ENCODE data around the gene PDE8B. TPM values are rescaled to one million over a fixed set of nuclear protein-coding genes. Genes with fewer than 3 reads are reported as not detected.

Gene PDE8B
- total RNA-seq, 4 donors from 2014 or later: 0.16 to 1.3 (median 0.71) TPM; not detected in 1

DNA sequence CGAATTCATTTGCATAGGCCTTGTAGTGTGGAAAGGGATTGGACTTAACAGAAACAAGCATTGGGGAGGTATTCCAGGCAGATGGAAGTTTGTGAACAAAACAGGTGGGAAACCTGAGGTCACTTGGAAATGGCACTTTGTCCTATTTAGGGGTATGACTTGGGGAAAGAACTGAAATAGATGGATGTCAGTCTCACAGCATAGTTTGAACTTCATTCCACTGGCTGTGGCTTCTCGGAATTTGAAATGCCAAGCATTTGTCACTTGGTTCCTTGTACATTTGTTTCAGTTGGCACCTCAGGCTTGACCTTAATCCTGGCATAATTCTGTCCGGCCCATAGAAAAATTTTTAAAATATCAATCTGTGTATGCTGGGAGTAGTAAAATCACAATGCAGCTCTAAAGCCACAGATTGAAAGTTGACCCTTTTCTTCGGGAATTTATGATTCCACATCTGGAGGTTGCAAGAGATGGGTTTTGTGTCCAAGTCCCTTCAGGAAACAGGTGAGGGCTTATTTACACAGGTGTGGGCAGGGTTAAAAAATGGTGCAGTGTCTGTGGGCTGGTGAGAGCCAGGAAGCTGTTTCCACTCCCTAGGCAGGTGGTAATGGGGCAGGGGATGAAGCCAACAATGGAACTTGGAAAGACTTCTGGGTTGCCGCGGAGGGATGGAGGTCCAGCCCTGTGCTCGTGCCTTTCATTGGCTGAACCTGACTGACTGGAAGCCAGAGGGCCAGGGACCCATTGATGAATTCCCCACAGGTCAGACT lies 39.2 kb upstream of the PDE8B start:
- H3K9me3 ChIP-seq: no peaks in the 10 kb centered on the region
- no peak for ATAC-seq
- TF ChIP-seq POLR2A (IDR thresholded peaks at IDR 0.05): no peak
- no peak for TF ChIP-seq CTCF (IDR thresholded peaks at IDR 0.05 in 4 of 5, conservative IDR thresholded peaks at IDR 0.05 in 1 of 5)
- H3K4me1 ChIP-seq: peaks cover 16 to 22% of the 10 kb centered on the region in 2 donors
- H3K36me3 ChIP-seq: no peaks in the 10 kb centered on the region
- no peak overlapping the region for H3K4me3 ChIP-seq
- no peak overlapping the region for H3K27ac ChIP-seq
- intact Hi-C loops (cut with DNase I; ENCODE audit: low total_unique reads): no loop called here
- no peak for DNase-seq
- in situ Hi-C loops (cut with MboI; ENCODE audit: low sequenced_read_pairs in 4 of 4): no loop called here
- no peaks in the 10 kb centered on the region for H3K27me3 ChIP-seq

DNA sequence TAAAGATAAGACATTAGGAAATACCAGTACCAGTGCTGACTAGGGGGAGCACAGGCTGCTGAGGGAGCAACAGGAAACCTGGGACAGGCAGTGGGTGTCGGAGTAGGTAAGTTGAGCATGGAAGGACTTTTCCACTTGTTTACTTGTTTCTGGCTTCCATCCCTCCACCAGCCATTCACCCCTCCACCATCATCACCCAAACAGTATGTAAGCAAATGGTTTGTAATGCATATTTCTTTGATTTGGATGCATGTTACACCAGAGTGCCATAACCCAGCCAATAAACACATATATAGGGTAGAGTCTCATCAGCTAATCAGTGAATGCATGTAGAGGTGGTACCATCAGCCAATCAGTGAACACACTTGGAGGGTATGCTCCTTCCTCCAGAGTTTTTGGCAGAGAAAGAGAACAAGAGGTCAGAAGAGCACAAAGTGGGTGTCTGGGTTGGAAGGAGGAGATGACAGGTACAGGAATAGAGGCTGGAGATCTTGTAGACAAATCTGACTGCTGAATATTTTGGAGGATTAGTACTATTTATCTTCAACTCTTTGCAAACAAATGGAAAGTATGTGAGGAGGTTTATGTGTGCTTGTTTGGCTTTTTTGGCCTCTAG lies 37.7 kb upstream of the PDE8B start:
- intact Hi-C loops (cut with DNase I; ENCODE audit: low total_unique reads) (no loop called here), in situ Hi-C loops (cut with MboI; ENCODE audit: low sequenced_read_pairs in 4 of 4) (no loop called here)
- H3K4me1 ChIP-seq: peaks cover 9 to 16% of the 10 kb centered on the region in 2 donors
- no peaks in the 10 kb centered on the region for H3K27me3 ChIP-seq
- no peak for TF ChIP-seq POLR2A (IDR thresholded peaks at IDR 0.05)
- TF ChIP-seq CTCF (IDR thresholded peaks at IDR 0.05 in 4 of 5, conservative IDR thresholded peaks at IDR 0.05 in 1 of 5): no peak
- no peak for ATAC-seq
- no peak overlapping the region for H3K27ac ChIP-seq
- H3K9me3 ChIP-seq: no peaks in the 10 kb centered on the region
- H3K36me3 ChIP-seq: no peaks in the 10 kb centered on the region
- DNase-seq: no peak
- no peak overlapping the region for H3K4me3 ChIP-seq

GRCh38 chr5:77174526-77174925 lies 36.0 kb upstream of the PDE8B start:
- in situ Hi-C loops (cut with MboI; ENCODE audit: low sequenced_read_pairs in 4 of 4): no loop called here
- no peak for ATAC-seq
- Histone ChIP-seq H3K36me3 (no peaks in the 10 kb centered on the region), H3K27me3 (peaks cover 0 to 9% (median 8%) of the 10 kb centered on the region in 3 donors), H3K4me1 (no peaks in the 10 kb centered on the region), H3K27ac (no peak overlapping the region), H3K9me3 (no peaks in the 10 kb centered on the region), H3K4me3 (no peak overlapping the region)
- intact Hi-C loops (cut with DNase I; ENCODE audit: low total_unique reads): no loop called here
- TF ChIP-seq POLR2A (IDR thresholded peaks at IDR 0.05) (no peak), CTCF (IDR thresholded peaks at IDR 0.05 in 4 of 5, conservative IDR thresholded peaks at IDR 0.05 in 1 of 5) (no peak)
- no peak for DNase-seq

DNA sequence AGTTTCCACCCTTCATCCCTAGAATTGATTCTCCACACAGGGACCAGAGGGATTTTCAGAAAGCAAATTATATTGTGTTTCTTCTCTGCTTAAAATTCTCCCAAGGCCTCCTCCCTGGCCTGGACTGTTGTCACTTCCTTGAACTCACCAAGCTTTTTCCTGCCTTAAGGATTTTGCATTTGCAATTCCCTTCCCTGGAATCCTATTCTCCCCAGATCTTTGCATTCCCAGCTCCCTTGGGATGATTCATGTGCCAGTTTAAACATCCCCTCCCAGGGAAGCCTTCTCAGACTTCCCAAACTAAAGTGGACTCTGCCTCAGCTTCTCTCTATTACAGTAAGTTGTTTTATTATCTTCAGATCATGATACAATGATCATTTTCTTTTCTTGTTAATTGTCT lies 35.2 kb upstream of the PDE8B start:
- no peak for TF ChIP-seq POLR2A (IDR thresholded peaks at IDR 0.05)
- no peak for TF ChIP-seq CTCF (IDR thresholded peaks at IDR 0.05 in 4 of 5, conservative IDR thresholded peaks at IDR 0.05 in 1 of 5)
- intact Hi-C loops (cut with DNase I; ENCODE audit: low total_unique reads) (no loop called here), in situ Hi-C loops (cut with MboI; ENCODE audit: low sequenced_read_pairs in 4 of 4) (no loop called here)
- H3K27ac ChIP-seq: no peak overlapping the region
- H3K4me1 ChIP-seq: peaks cover 0 to 2% of the 10 kb centered on the region in 2 donors
- H3K9me3 ChIP-seq: no peaks in the 10 kb centered on the region
- no peak for ATAC-seq
- DNase-seq: no peak
- H3K27me3 ChIP-seq: peaks cover 0 to 15% (median 15%) of the 10 kb centered on the region in 3 donors
- H3K36me3 ChIP-seq: no peaks in the 10 kb centered on the region
- no peak overlapping the region for H3K4me3 ChIP-seq

Data from gastrocnemius medialis (tissue), 4 donors.